MM.1S (cell line): ENCODE data around the gene PPM1G.

Experiments used
- EZH2phosphoT487 ChIP-seq: fragments of 300-600 bp; sonication (generic); IDR thresholded peaks from 2 replicates; pipeline ENCODE4 v1.6.1; 2018; ENCODE audit warnings: antibody characterized with exemption, low read length
- TF ChIP-seq, protein P1 (sequence below): fragments of 300-600 bp; sonication (generic); IDR thresholded peaks from 2 replicates; pipeline ENCODE4 v1.5.1; 2016; ENCODE audit warnings: antibody characterized with exemption, low read length, mixed read lengths

DNA sequence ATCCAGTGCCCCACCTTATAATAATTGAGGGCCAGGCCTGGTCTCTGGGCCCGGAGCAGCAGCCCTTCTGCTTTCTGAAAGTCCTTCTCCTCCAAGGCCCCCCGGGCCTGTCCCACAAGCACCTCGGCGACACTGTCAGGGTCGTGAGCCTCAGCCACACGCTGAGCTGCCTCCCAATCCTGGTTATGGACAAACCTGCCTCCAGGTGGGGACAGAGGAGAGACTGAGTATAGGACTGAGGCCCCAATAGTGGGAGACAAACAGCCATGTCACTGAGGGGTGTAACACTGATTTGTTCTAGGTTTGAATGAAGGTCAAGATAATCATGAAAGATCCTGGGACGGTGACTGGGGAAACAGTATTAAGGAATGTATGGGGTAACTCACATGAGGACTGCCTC, 44.6 kb upstream of the PPM1G start:
- TF ChIP-seq, protein P1, sequence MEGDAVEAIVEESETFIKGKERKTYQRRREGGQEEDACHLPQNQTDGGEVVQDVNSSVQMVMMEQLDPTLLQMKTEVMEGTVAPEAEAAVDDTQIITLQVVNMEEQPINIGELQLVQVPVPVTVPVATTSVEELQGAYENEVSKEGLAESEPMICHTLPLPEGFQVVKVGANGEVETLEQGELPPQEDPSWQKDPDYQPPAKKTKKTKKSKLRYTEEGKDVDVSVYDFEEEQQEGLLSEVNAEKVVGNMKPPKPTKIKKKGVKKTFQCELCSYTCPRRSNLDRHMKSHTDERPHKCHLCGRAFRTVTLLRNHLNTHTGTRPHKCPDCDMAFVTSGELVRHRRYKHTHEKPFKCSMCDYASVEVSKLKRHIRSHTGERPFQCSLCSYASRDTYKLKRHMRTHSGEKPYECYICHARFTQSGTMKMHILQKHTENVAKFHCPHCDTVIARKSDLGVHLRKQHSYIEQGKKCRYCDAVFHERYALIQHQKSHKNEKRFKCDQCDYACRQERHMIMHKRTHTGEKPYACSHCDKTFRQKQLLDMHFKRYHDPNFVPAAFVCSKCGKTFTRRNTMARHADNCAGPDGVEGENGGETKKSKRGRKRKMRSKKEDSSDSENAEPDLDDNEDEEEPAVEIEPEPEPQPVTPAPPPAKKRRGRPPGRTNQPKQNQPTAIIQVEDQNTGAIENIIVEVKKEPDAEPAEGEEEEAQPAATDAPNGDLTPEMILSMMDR = no peak
- no peak for TF ChIP-seq EZH2phosphoT487
